Esophagus (tissue), 2 donors: ENCODE data around the gene PLA2R1. TPM values are rescaled to one million over a fixed set of nuclear protein-coding genes. Genes with fewer than 3 reads are reported as not detected.

Source experiments
- H3K27ac ChIP-seq, 2 donors: one replicate each; pipeline ENCODE4 v1.5.1; 2013; ENCODE audit warnings: low read depth in 2 of 2, mild to moderate bottlenecking in 2 of 2, inconsistent platforms in 1 of 2, low read length in 1 of 2, moderate library complexity in 1 of 2
- H3K27me3 ChIP-seq, 2 donors: one replicate each; pipeline ENCODE4 v1.6.1; 2013; ENCODE audit warnings: low read length in 2 of 2, control low read depth in 1 of 2, mild to moderate bottlenecking in 1 of 2; ENCODE audit not compliant: insufficient read depth in 2 of 2, control insufficient read depth in 1 of 2
- H3K36me3 ChIP-seq, 2 donors: one replicate each; pipeline ENCODE4 v1.6.1; 2013; ENCODE audit warnings: low read length in 1 of 2; ENCODE audit not compliant: control insufficient read depth in 2 of 2, insufficient read depth in 2 of 2
- H3K4me1 ChIP-seq, 2 donors: one replicate each; pipeline ENCODE4 v1.6.1; 2013; ENCODE audit warnings: low read length in 1 of 2; ENCODE audit not compliant: control insufficient read depth in 2 of 2, insufficient read depth in 2 of 2
- H3K4me3 ChIP-seq, 2 donors: one replicate each; pipeline ENCODE4 v1.5.1; 2013; ENCODE audit warnings: low read length in 2 of 2, mild to moderate bottlenecking in 2 of 2, low read depth in 1 of 2, moderate library complexity in 1 of 2
- H3K9me3 ChIP-seq, 2 donors: one replicate each; pipeline ENCODE4 v1.6.1; 2013; ENCODE audit warnings: mild to moderate bottlenecking in 2 of 2, low read depth in 1 of 2, low read length in 1 of 2, moderate library complexity in 1 of 2; ENCODE audit not compliant: control insufficient read depth in 2 of 2, insufficient read depth in 1 of 2
- WGBS, 2 donors: extraction: QIAGEN DNeasy Blood & Tissue Kit; methylation state at CpG; one replicate each; pipeline ENCODE4 v1.1.7; 2013; 5-methylcytosine and 5-hydroxymethylcytosine counted together
- polyA plus RNA-seq, 2 donors: library from polyadenylated mRNA; stranded (reverse); fragments of 200-250 nt; gene quantifications; one replicate each; pipeline ENCODE4 v1.2.3, GENCODE V29; 2013
- donor health status: healthy with polysubstance abuse.
- donor health status: Bipolar disorder and iron deficiency.

The PLA2R1 gene
- polyA plus RNA-seq, 2 donors = 3.8 to 6.2 TPM

DNA sequence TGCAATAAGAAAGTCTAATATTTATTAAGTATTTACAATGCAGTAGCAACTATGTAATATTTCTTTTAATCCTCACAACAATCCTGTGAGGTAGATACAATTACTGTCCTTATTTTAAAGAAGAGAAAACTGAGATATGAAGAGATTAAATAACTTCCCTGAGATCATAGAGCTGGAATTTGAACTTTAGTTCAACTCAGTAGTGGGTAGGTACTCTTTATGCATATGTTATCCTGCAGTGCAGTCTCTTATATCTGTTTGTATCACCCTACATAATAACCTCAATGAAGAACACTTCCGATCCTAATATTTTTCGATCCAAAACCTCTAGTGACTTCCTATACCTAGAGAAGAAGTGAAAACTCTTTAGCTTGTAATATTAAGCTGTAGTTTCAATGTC lies 64.2 kb downstream of the PLA2R1 start:
- 95% methylated on average over 2 of the region's 2 CpGs for WGBS, 2 donors
- Histone ChIP-seq H3K9me3 (no peaks in the 10 kb centered on the region), H3K4me1 (no peaks in the 10 kb centered on the region), H3K27ac (no peak overlapping the region), H3K4me3 (no peak overlapping the region), H3K27me3 (no peaks in the 10 kb centered on the region), H3K36me3 (no peaks in the 10 kb centered on the region)

GRCh38 chr2:159996792-159997546 lies 65.4 kb downstream of the PLA2R1 start:
- WGBS, 2 donors = 72 to 82% methylated on average over 3 of the region's 3 CpGs
- Histone ChIP-seq H3K4me1 (no peaks in the 10 kb centered on the region), H3K4me3 (no peak overlapping the region), H3K9me3 (no peaks in the 10 kb centered on the region), H3K27ac (no peak overlapping the region), H3K27me3 (no peaks in the 10 kb centered on the region), H3K36me3 (no peaks in the 10 kb centered on the region)

- Histone ChIP-seq H3K4me3 (no peak overlapping the region), H3K27ac (no peak overlapping the region), H3K4me1 (no peaks in the 10 kb centered on the region), H3K36me3 (no peaks in the 10 kb centered on the region), H3K27me3 (no peaks in the 10 kb centered on the region), H3K9me3 (no peaks in the 10 kb centered on the region)
- 95% methylated on average over 2 of the region's 2 CpGs for WGBS, 2 donors
Observed at GRCh38 chr2:159995038-159995437, 67.4 kb downstream of the PLA2R1 start.

- no peaks in the 10 kb centered on the region for H3K4me1 ChIP-seq
- H3K9me3 ChIP-seq = no peaks in the 10 kb centered on the region
- 92 to 93% methylated on average over 4 of the region's 4 CpGs for WGBS, 2 donors
- no peaks in the 10 kb centered on the region for H3K36me3 ChIP-seq
- no peaks in the 10 kb centered on the region for H3K27me3 ChIP-seq
- no peak overlapping the region for H3K4me3 ChIP-seq
- H3K27ac ChIP-seq = no peak overlapping the region
Observed at GRCh38 chr2:159989249-159989648, 73.2 kb downstream of the PLA2R1 start.

GRCh38 chr2:159988412-159988970 lies 73.9 kb downstream of the PLA2R1 start:
- no peak overlapping the region for H3K4me3 ChIP-seq
- H3K27me3 ChIP-seq = no peaks in the 10 kb centered on the region
- no peak overlapping the region for H3K27ac ChIP-seq
- no peaks in the 10 kb centered on the region for H3K9me3 ChIP-seq
- 94% methylated on average over 4 of the region's 4 CpGs for WGBS, 2 donors
- H3K36me3 ChIP-seq = no peaks in the 10 kb centered on the region
- H3K4me1 ChIP-seq = no peaks in the 10 kb centered on the region

DNA sequence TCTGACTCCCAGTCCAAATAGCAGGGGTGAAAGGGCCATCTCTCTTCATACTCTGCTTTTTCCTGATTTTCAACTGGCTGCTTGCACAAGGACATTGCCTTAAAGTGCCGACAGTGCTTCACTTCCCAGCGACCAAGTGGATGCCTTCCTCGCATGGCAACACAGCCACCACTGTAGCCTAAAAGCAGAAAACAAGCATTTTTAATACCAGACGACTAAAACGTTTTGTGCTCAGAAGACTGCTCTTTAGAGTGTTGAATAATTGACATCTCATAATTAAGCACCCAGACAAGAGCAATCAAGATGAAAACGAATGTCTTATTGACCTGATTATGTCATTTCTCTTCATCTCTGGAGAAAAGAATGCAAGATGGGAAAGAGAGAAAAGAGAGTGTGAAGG lies 75.2 kb downstream of the PLA2R1 start:
- no peaks in the 10 kb centered on the region for H3K4me1 ChIP-seq
- no peaks in the 10 kb centered on the region for H3K27me3 ChIP-seq
- no peak overlapping the region for H3K27ac ChIP-seq
- no peaks in the 10 kb centered on the region for H3K36me3 ChIP-seq
- no peaks in the 10 kb centered on the region for H3K9me3 ChIP-seq
- H3K4me3 ChIP-seq = no peak overlapping the region
- WGBS, 2 donors = 78 to 85% methylated on average over 6 of the region's 6 CpGs

DNA sequence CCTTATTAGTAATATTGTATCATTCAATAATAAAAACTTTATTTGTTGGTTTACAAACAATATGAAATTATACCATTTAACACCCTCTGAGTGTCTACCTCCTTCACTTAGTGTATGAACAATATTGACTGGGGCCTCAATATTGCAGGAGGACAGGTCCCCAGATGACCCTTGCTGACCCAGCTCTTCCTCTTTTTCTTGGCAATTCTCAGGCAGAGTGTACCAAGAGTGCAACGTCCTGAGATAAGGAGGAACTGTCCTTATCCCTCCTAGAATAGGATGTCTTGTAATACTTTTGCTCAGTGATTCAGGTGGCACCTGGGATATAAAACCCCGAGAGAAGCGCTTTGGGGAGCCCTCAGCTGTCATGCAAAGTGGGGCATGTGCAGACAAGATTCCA lies 76.8 kb downstream of the PLA2R1 start:
- Histone ChIP-seq H3K27ac (no peak overlapping the region), H3K36me3 (no peaks in the 10 kb centered on the region), H3K27me3 (no peaks in the 10 kb centered on the region), H3K4me3 (no peak overlapping the region), H3K9me3 (no peaks in the 10 kb centered on the region), H3K4me1 (no peaks in the 10 kb centered on the region)
- WGBS, 2 donors = 70 to 79% methylated on average over 3 of the region's 3 CpGs

GRCh38 chr2:159984034-159984433 lies 78.4 kb downstream of the PLA2R1 start:
- H3K9me3 ChIP-seq = no peaks in the 10 kb centered on the region
- H3K36me3 ChIP-seq = no peaks in the 10 kb centered on the region
- no peak overlapping the region for H3K4me3 ChIP-seq
- H3K4me1 ChIP-seq = no peaks in the 10 kb centered on the region
- H3K27ac ChIP-seq = no peak overlapping the region
- H3K27me3 ChIP-seq = no peaks in the 10 kb centered on the region

DNA sequence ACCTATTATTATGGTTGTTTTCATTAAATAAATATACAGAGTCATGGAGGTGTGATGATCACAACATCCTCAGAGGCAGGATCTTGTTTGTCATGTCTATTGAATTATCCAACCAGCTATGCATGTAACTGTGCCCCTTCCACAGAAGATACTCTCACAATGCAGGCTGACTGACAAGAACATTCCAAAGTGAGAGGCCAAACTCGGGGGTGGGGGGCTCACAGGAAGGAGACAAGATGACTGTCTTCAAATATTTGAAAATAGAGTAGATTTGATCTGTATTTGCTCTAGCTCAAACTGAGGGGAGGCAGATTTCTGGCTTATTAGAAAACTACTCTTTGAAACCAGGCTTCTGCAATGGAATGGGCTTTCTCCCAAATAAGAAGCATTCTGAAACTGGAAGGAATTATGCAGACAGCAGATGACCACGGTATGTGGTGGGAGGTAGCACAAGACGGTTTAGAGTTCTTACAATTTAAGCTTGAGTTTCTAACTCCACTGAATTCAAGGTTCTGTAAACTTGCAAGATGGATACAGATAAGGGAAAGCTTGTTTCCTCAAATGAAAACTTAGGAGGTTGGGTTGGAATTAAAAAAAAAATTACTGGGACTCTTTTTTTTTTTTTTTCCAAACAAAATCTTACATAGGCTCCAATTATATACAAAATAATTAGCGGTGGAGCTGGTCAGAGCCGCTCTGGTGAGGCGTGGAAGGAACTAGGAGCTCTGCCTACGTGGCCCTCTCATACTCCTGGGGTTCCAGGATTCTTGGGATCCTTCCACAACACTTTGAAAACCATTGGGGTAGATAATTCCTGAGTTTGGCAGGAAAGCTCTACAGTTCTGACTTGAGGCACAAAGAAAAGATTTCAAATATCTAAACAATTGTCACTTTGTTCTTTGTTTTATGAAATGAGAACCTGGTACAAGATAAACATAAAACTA lies 79.3 kb downstream of the PLA2R1 start:
- no peaks in the 10 kb centered on the region for H3K36me3 ChIP-seq
- WGBS, 2 donors = 66 to 68% methylated on average over 7 of the region's 7 CpGs
- peak overlapping the region in 1 of 2 donors; percentile 55 for H3K27ac ChIP-seq
- H3K27me3 ChIP-seq = no peaks in the 10 kb centered on the region
- no peak overlapping the region for H3K4me3 ChIP-seq
- H3K4me1 ChIP-seq = no peaks in the 10 kb centered on the region
- H3K9me3 ChIP-seq = no peaks in the 10 kb centered on the region
